Measurements from ENCODE around the gene MINDY4B.

The MINDY4B gene

GRCh38 chr3:150826466-150827282 is 78.6 kb downstream of the MINDY4B start:
- no peak for DNase-seq (ENCODE audit: low read depth)
- TF ChIP-seq CTCF (IDR thresholded peaks at IDR 0.05; ENCODE audit: low read length, missing control alignments), result no peak
- H3K4me3 ChIP-seq (replicated peaks; ENCODE audit: low read depth, low read length), result no peak overlapping the region

DNA sequence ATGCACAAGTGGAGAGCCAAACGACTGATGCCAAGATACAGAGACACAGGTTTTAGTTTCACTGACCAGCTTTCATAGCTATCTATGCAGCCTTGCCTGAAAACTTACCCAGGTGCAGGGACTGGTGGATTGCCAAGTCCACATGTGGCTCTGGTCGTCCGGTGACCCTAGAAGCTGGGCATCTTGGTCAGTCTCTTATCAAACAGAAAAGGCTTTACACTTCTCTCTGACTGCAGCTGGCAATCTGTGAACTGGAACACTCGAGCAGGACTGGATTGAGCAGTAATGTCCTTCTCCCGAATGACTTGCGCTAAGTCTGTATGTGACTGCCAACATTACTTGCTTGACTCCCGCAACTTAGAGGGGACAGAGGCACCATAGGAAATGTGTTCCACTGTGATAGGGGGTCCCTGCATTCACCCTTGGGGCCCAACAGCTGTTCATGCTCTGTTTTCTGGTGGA is 79.3 kb downstream of the MINDY4B start:
- no peak for TF ChIP-seq CTCF (IDR thresholded peaks at IDR 0.05; ENCODE audit: low read length, missing control alignments)
- no peak for DNase-seq (ENCODE audit: low read depth)
- no peak overlapping the region for H3K4me3 ChIP-seq (replicated peaks; ENCODE audit: low read depth, low read length)

DNA sequence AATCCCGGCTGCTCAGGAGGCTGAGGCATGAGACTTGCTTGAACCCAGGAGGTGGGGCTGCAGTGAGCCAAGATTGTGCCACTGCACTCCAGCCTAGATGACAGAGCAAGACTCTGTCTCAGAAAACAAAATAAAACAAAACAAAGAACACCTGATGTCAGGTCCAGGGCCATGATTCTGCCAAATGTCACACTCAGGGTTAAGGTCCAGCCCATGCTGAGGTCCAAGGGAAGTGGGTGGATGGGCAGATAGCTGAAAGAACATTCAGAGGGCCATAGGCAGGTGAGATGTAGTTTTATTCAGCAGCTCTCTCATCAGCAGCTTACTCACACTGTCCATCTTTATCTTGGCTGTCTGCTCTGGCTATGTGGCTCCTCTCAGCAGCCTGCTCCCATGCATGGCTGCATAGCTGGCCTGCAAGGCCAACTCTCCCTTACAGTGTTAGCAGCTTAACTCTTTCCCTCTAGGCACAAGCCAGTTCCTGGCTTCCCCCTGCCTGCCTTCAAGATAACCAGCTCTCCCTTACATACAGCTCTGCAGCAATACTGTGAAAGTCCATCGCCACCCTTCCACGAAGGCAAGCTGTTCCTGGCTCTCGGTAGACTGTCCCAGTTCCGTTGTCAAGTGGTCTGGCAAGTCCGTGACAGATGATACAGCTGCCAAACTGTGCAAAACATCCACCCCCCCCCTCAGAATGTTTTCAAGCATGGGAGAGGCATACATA is 79.9 kb downstream of the MINDY4B start:
- DNase-seq (ENCODE audit: low read depth), result no peak
- H3K4me3 ChIP-seq (replicated peaks; ENCODE audit: low read depth, low read length), result no peak overlapping the region
- no peak for TF ChIP-seq CTCF (IDR thresholded peaks at IDR 0.05; ENCODE audit: low read length, missing control alignments)

DNA sequence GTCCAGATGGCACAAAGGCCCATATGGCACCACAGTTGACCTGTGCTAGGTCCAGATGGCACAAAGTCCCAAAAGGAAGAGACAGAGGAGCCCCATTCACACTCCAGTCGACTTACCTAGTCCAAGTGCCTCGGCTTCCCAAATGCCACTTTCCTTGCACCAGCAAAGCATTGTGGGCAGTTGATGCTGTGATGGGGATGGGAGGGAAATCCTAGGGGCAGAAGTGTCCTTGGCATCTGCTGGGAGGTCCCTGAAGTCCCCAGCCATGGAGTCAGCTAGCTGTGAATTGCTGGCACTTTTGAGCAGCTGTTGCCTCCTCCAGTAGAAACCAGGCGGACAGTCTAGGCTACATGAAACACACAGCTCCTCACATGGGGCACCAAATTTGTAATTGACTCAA is 82.0 kb downstream of the MINDY4B start:
- H3K4me3 ChIP-seq (replicated peaks; ENCODE audit: low read depth, low read length), result no peak overlapping the region
- no peak for TF ChIP-seq CTCF (IDR thresholded peaks at IDR 0.05; ENCODE audit: low read length, missing control alignments)
- DNase-seq (ENCODE audit: low read depth), result no peak

GRCh38 chr3:150822636-150823035 is 82.6 kb downstream of the MINDY4B start:
- H3K4me3 ChIP-seq (replicated peaks; ENCODE audit: low read depth, low read length), result no peak overlapping the region
- no peak for TF ChIP-seq CTCF (IDR thresholded peaks at IDR 0.05; ENCODE audit: low read length, missing control alignments)
- no peak for DNase-seq (ENCODE audit: low read depth)

All from fibroblast of pulmonary artery (primary cell).